Stimulated activated CD8-positive, alpha-beta memory T cell treated with anti-CD3 and anti-CD28 coated beads, Interleukin-12 subunit alpha, Interleukin-12 subunit beta, amount 100 ng/mL, for 1 hour (primary cell): ENCODE results near the gene TRIM58.

Experiments used
- DNase-seq: peaks from one replicate; pipeline ENCODE4 v3.0.0-alpha.2; 2020; ENCODE audit warnings: low read depth

TRIM58 gene

GRCh38 chr1:247857069-247857984 is at the start of gene TRIM58:
Gene TRIM58 (plus strand): TSS chr1:247857187. CDS start chr1:247857247, 60 bp downstream.
- no peak for DNase-seq

GRCh38 chr1:247812637-247813036 is 44.4 kb upstream of the TRIM58 start:
- no peak for DNase-seq

DNA sequence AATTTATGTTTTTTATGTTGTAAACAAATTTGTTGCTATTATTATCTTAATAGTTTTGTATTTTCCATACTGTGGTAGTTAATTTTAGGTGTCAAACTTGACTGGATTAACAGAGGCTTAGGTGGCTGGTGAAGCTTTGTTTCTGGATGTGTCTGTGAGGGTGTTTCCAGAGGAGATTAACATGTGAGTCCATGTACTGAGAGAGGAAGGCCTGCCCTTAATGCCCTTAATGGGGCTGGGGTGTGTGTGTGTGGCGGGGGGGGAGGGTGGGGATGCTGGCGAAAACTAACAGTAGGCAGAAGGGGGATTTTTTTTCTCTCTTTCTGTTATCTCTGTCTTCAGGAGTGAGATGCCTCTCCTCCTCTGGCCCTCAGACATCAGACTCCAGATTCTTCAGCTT is 34.9 kb upstream of the TRIM58 start:
- no peak for DNase-seq

DNA sequence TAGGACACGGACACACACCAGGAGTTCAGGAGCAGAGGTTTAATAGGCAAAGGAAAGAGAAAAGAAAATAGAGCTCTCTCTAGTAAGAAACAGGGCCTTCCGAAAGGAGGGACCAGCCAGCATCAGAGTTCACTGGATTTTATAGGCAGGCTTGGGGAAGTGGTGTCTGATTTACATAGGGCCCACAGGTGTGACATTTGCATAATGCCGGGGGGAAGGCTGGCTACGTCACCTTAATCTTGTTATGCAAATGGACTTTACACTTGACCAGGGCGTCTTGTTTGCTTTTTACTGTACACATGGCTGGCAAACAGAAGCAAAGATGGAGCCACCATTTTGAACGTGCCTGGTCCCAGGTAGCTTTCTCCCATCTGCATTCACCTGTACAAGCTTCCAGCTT is 33.0 kb upstream of the TRIM58 start, which contains the start of gene OR14A16:
Gene OR14A16 (minus strand): TSS at position 97 of the 400 bp plus-strand sequence. CDS start 8,390 bp downstream, outside the sequence.
- no peak for DNase-seq

GRCh38 chr1:247825362-247825761 is 31.6 kb upstream of the TRIM58 start:
- no peak for DNase-seq

DNA sequence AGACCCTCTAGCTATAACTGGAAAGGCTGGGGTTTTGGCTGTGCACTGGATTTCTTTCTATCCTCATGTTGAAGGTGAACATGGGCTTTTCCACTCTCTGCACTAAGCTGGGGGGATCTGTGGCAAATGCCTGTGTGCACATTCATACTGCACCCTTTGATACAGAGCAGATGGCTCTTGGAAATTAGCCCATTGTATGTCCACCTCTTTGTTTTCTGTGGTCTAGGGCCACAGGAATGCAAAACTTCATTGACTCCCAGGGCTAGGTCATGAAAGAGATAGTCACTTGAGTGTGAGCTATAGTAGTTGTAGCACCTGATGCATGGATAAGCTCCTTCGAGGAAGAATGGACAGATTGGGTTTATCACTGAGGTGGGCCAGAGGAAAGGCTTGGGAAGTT is 27.3 kb upstream of the TRIM58 start:
- DNase-seq = no peak

DNA sequence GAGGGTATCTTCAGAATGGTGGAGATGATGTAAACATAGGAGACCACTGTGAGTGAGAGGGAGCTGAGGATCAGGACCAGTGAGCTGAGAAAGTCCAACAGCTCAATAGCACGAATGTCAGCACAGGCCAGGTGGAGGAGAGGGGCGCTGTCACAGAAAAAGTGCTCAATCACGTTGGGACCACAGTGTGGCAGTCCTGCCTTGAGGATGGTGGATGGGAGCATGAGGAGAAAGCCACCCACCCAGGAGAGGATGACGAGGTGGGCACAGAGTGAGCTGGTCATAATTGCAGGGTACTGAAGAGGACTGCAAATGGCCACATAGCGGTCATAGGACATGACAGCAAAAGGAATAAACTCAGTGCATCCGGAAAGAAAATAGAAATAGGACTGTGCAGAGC is 23.4 kb upstream of the TRIM58 start:
- DNase-seq = no peak

DNA sequence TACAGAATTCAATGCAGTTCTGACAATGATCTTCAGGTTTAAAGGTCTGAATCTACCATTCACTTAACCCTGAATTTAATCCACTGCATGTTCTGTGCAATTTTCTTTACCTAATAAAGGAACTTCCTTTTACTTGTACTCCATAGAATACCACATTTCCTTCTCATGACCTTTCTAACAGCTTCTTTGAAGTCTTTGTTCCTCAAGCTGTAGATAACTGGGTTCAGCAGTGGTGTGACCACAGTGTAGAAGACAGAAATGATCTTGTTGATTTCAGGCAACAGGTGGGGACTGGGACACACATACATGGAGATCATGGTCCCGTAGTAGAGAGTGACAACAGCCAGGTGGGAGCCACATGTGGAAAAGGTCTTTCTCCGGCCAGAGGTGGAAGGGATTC is 16.2 kb upstream of the TRIM58 start:
- DNase-seq = no peak

DNA sequence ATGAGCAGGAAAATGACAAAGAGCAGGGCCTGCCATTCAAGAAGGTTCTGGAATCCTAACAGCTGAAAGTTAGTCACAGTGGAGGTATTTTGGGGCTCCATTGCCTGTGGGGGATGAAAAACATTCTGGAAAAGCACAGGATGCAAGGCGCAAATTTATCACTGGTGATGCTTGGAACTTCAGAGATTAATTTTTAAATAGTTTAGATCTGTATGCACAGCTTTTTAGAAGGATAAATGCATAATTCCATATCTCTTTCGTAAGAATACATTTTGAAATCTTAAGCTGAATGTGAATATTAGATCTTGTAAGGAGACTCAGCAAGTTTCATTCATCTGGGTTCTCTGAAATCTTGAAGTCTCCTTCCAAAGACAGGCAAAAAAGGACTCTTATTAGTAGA is 15.2 kb upstream of the TRIM58 start, which contains the start of gene OR11L1:
Gene OR11L1 (minus strand): TSS at position 101 of the 400 bp plus-strand sequence. CDS start 0 bp downstream, at position 101.
- DNase-seq = no peak

DNA sequence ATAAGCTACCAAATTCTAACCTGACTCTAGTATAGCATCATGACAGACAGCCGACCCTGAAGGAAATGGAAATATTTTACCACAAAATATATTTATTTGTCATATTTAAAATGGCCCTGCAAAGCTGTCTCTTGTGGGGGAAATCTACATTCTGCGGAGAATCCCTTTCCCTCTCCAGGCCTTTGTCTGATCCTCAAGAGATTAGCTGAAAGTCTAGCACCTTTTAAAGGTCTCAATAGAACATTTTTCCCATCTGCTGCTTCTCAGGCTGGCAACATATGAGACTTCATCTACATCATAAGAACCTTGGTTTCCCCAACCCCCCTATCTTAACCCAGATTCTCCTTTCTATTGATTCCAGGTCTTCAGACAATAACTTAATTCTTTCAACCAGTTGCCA is 13.6 kb upstream of the TRIM58 start:
- no peak for DNase-seq

GRCh38 chr1:247845011-247845692 is 11.8 kb upstream of the TRIM58 start:
- DNase-seq = no peak

GRCh38 chr1:247845693-247846017 is 11.3 kb upstream of the TRIM58 start:
- no peak for DNase-seq

DNA sequence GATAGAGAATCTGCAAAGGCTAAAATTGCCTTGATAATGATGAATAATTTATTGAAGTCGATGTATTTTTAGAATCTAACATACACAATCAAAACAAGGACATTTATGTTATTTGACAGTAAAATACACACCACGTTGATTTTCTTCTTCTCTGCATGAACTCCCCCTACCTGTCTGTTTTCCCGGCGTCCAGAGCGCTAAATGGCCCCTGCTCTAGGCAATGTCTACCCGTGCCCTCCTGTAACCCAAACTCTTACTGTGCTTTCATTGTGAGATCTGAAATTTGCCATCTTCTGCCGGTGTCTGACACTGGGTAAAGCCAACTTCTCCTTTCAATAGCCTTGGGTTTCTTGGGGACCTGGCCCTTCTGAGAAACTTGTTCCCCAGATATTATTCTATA is 8.6 kb upstream of the TRIM58 start:
- DNase-seq = no peak

GRCh38 chr1:247849616-247850015 is 7.4 kb upstream of the TRIM58 start:
- DNase-seq = no peak

GRCh38 chr1:247854899-247855545 is 2.0 kb upstream of the TRIM58 start:
- no peak for DNase-seq

- no peak for DNase-seq
These were observed 1.1 kb upstream of the TRIM58 start for GRCh38 chr1:247855911-247856310.

DNA sequence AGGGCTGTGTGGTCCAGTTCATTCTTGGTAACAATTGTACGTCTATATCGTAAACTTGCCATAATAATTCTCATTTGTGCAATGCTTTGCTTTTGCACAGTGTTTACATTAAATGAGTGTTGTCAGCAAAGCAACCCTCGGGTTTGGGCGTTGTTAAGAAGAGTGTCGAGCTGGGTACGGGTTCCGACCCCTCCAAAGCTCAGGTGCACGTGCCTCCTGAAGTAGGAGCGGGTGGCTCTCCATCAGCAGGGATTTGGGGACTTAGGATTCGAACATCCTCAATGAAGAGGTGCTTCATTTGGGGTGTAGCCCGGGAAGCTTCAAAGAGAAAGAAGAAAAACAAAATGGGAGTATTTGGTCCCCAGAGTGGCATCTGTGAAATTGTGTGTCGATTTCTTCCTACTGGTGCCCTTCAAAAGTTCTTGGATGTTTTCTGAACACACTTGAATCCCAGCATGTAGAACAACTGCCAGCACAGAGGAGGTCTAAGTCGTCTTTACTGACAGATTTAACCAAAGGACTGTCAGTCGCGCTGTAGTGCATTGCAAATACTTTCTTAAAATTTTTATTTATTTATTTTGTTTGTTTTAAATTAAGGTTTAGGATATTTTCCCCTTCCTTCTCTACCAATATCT is 1.1 kb downstream of the TRIM58 start:
- no peak for DNase-seq

GRCh38 chr1:247862756-247863155 is 5.8 kb downstream of the TRIM58 start:
- no peak for DNase-seq

- DNase-seq = no peak
These were observed 7.7 kb downstream of the TRIM58 start for GRCh38 chr1:247864644-247865043.

DNA sequence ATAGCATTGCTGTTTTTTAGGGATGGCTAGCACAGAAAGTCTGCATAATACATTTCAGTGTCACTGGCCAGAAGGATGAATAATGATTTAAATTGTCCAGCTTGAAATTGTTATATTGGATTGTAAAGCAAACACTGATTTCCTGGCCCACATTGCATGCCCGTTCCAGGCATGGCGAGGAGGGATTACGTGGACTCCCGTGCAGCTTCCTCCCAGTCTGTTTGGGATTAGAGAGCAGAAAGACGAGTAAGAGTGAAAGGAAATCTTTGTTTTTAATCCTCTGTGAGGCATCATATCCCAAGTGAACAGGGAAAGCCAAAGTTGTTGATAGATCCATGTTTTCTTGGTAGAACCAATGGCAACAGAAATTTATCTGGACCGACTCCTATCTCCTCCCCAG is 8.4 kb downstream of the TRIM58 start:
- no peak for DNase-seq

DNA sequence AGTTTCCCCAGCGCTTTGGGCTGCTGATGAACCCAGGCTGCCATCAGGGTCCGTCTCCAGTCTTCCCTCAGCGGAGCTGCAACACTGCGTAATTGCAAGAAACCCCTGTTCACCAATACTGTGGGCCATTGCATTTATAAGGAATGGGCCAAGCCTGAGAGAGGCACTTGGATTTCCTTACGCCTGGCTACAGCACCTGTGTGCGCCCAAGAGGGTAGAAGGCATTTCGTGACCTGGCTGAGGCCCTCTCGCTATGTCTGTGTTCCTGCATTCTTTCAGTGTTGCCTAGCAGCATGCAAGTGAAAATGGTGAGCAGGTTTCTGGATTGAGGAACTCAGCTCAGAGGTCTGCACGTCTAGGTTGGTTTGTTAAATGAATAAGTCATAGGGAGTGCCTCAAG is 26.4 kb downstream of the TRIM58 start:
- no peak for DNase-seq

DNA sequence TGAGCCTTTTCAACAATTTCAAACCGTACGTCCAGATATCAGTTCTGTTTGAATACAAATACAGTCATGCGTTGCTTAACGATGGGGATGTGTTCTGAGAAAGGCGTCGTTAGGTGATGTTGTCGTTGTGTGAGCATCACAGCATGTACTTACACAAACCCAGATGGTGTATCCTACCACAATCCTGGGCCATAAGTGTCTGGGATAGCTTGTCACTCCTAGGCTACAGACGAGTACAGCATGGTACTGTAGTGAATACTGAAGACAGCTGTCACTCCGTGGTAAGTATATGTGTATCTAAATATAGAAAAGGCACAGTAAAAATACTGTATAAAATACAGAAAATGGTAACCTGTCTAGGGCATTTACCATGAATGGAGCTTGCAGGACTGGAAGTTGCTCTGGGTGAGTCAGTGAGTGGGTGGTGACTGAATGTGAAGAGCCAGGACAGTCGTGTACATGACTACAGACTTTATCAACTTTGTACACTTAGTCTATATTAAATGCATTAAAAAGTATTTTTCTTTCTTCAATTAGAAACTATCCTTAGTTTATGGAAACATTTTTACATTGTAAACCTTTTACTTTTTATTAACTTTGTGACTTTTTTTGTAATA is 27.9 kb downstream of the TRIM58 start:
- DNase-seq = no peak
